H9 (cell line): ENCODE measurements around the gene TLL2. TPM values are rescaled to one million over a fixed set of nuclear protein-coding genes. Genes with fewer than 3 reads are reported as not detected.

Experiments
- DNase-seq: peaks from one replicate; pipeline ENCODE4 v3.0.0-alpha.2; 2017
- H2AFZ ChIP-seq: one replicate; pipeline ENCODE4 v1.6.1; 2013; ENCODE audit warnings: mild to moderate bottlenecking, low read length, control low read depth, moderate library complexity
- H2AK5ac ChIP-seq: 2 replicates; pipeline ENCODE4 v1.6.1; 2013; ENCODE audit warnings: low read length, control low read depth, mixed read lengths; ENCODE audit not compliant: insufficient read length
- H2BK120ac ChIP-seq: one replicate; pipeline ENCODE4 v1.6.1; 2013; ENCODE audit warnings: low read depth, mild to moderate bottlenecking, low read length, control low read depth, inconsistent platforms; ENCODE audit not compliant: poor library complexity, severe bottlenecking
- H2BK12ac ChIP-seq: 2 replicates; pipeline ENCODE4 v1.6.1; 2013; ENCODE audit warnings: low read length, control low read depth, mixed read lengths, low read depth; ENCODE audit not compliant: insufficient read length
- H2BK15ac ChIP-seq: 2 replicates; pipeline ENCODE4 v1.6.1; 2013; ENCODE audit warnings: low read depth, low read length, control low read depth
- H2BK20ac ChIP-seq: one replicate; pipeline ENCODE4 v1.6.1; 2013; ENCODE audit warnings: low read depth, mild to moderate bottlenecking, low read length, control low read depth, inconsistent platforms; ENCODE audit not compliant: poor library complexity, severe bottlenecking
- H2BK5ac ChIP-seq: 2 replicates; pipeline ENCODE4 v1.6.1; 2013; ENCODE audit warnings: low read length, control low read depth, mixed read lengths; ENCODE audit not compliant: insufficient read length
- H3K14ac ChIP-seq: 2 replicates; pipeline ENCODE4 v1.6.1; 2013; ENCODE audit warnings: low read length, control low read depth; ENCODE audit not compliant: insufficient read depth
- H3K18ac ChIP-seq: 2 replicates; pipeline ENCODE4 v1.6.1; 2013; ENCODE audit warnings: low read depth, mild to moderate bottlenecking, mixed read lengths, low read length, control low read depth; ENCODE audit not compliant: insufficient read length
- H3K23ac ChIP-seq: 2 replicates; pipeline ENCODE4 v1.6.1; 2013; ENCODE audit warnings: low read length, control low read depth, mixed read lengths, low read depth; ENCODE audit not compliant: insufficient read length
- H3K23me2 ChIP-seq: 2 replicates; pipeline ENCODE4 v1.6.1; 2013; ENCODE audit warnings: low read depth, mild to moderate bottlenecking, mixed read lengths, low read length, control low read depth; ENCODE audit not compliant: insufficient read length, poor library complexity, severe bottlenecking
- H3K27ac ChIP-seq: 2 replicates; pipeline ENCODE4 v1.5.1; 2013; ENCODE audit warnings: low read length, control low read depth, mixed read lengths, low read depth; ENCODE audit not compliant: insufficient read length
- H3K27me3 ChIP-seq: 2 replicates; pipeline ENCODE4 v1.6.1; 2013; ENCODE audit warnings: low read length, control low read depth, inconsistent platforms; ENCODE audit not compliant: insufficient read depth
- H3K4ac ChIP-seq: 2 replicates; pipeline ENCODE4 v1.6.1; 2013; ENCODE audit warnings: low read depth, mild to moderate bottlenecking, control low read depth, inconsistent platforms, low read length, moderate library complexity
- H3K4me1 ChIP-seq: 2 replicates; pipeline ENCODE4 v1.6.1; 2013; ENCODE audit warnings: low read length, control low read depth, inconsistent platforms; ENCODE audit not compliant: insufficient read depth
- H3K4me2 ChIP-seq: 2 replicates; pipeline ENCODE4 v1.6.1; 2013; ENCODE audit warnings: low read length, control low read depth, mixed read lengths; ENCODE audit not compliant: insufficient read length, insufficient read depth
- H3K56ac ChIP-seq: 2 replicates; pipeline ENCODE4 v1.6.1; 2013; ENCODE audit warnings: low read depth, mild to moderate bottlenecking, mixed read lengths, low read length, control low read depth; ENCODE audit not compliant: insufficient read length
- H3K79me1 ChIP-seq: 2 replicates; pipeline ENCODE4 v1.6.1; 2013; ENCODE audit warnings: low read depth, mild to moderate bottlenecking, moderate library complexity, low read length, control low read depth, inconsistent platforms; ENCODE audit not compliant: insufficient read depth, poor library complexity, severe bottlenecking
- H3K79me2 ChIP-seq: 2 replicates; pipeline ENCODE4 v1.6.1; 2013; ENCODE audit warnings: low read length, control low read depth, inconsistent platforms; ENCODE audit not compliant: insufficient read depth
- H3K9ac ChIP-seq: 2 replicates; pipeline ENCODE4 v1.6.1; 2013; ENCODE audit warnings: low read length, control low read depth, mixed read lengths; ENCODE audit not compliant: insufficient read length; ENCODE audit errors: extremely low read depth
- H3K9me3 ChIP-seq: one replicate; pipeline ENCODE4 v1.6.1; 2013; ENCODE audit warnings: low read depth, low read length, inconsistent platforms; ENCODE audit not compliant: control insufficient read depth
- H3T11ph ChIP-seq: one replicate; pipeline ENCODE4 v1.6.1; 2013; ENCODE audit warnings: mild to moderate bottlenecking, low read length, control low read depth, inconsistent platforms
- H4K20me1 ChIP-seq: one replicate; pipeline ENCODE4 v1.6.1; 2013; ENCODE audit not compliant: control insufficient read depth, insufficient read length, insufficient read depth
- H4K5ac ChIP-seq: 2 replicates; pipeline ENCODE4 v1.6.1; 2013; ENCODE audit warnings: low read depth, mild to moderate bottlenecking, mixed read lengths, low read length, control low read depth; ENCODE audit not compliant: insufficient read length
- H4K8ac ChIP-seq: replicated peaks from 2 replicates; pipeline ENCODE4 v1.6.1; 2013; ENCODE audit warnings: low read length, control low read depth, mixed read lengths, low read depth; ENCODE audit not compliant: insufficient read length
- H4K91ac ChIP-seq: 2 replicates; pipeline ENCODE4 v1.6.1; 2013; ENCODE audit warnings: low read depth, mild to moderate bottlenecking, moderate library complexity, mixed read lengths, low read length, control low read depth; ENCODE audit not compliant: insufficient read length
- H3K27ac Mint-ChIP-seq, 3 experiments: 2 replicates in 2 of 3; 3 replicates in 1 of 3; pipeline ENCODE4 v1.8.0; 2020 to 2021; ENCODE audit warnings: mixed read lengths in 3 of 3, mild to moderate bottlenecking in 1 of 3, moderate library complexity in 1 of 3
- H3K27me3 Mint-ChIP-seq: 2 replicates; pipeline ENCODE4 v1.8.0; 2021; ENCODE audit warnings: low read depth, mild to moderate bottlenecking, moderate library complexity, mixed read lengths
- H3K36me3 Mint-ChIP-seq, 3 experiments: 2 replicates in 2 of 3; 3 replicates in 1 of 3; pipeline ENCODE4 v1.8.0; 2020 to 2021; ENCODE audit warnings: low read depth in 3 of 3, mixed read lengths in 3 of 3; ENCODE audit not compliant: insufficient read depth in 1 of 3
- H3K4me1 Mint-ChIP-seq, 2 experiments: 2 replicates each; pipeline ENCODE4 v1.8.0; 2020; ENCODE audit warnings: mixed read lengths in 2 of 2
- H3K4me3 Mint-ChIP-seq, 2 experiments: 2 replicates in 1 of 2; 3 replicates in 1 of 2; pipeline ENCODE4 v1.8.0; 2020 to 2021; ENCODE audit warnings: mild to moderate bottlenecking in 2 of 2, mixed read lengths in 2 of 2, moderate library complexity in 1 of 2
- H3K9me3 Mint-ChIP-seq, 2 experiments: 2 replicates in 1 of 2; 3 replicates in 1 of 2; pipeline ENCODE4 v1.8.0; 2020; ENCODE audit warnings: mild to moderate bottlenecking in 2 of 2, mixed read lengths in 2 of 2, moderate library complexity in 1 of 2
- WGBS: extraction: QIAGEN DNeasy Blood & Tissue Kit; methylation state at CpG from one replicate; pipeline ENCODE4 v1.1.7; 2013; ENCODE audit warnings: missing lambda C conversion rate, low lambda C conversion rate, mixed read lengths; ENCODE audit not compliant: insufficient read length; ENCODE audit errors: extremely low coverage; 5-methylcytosine and 5-hydroxymethylcytosine counted together
- total RNA-seq: library from RNA; stranded (reverse); gene quantifications from 2 replicates; pipeline ENCODE4 v1.2.1, GENCODE V29; 2021
- TF ChIP-seq, protein P1 (sequence below): fragments of 200-600 bp; sonication (generic); conservative IDR thresholded peaks from 3 replicates; pipeline ENCODE4 v1.8.0; 2021; ENCODE audit warnings: antibody characterized with exemption, mild to moderate bottlenecking

Gene TLL2
- total RNA-seq, 1 experiment from 2014 or later = 1.4 TPM

DNA sequence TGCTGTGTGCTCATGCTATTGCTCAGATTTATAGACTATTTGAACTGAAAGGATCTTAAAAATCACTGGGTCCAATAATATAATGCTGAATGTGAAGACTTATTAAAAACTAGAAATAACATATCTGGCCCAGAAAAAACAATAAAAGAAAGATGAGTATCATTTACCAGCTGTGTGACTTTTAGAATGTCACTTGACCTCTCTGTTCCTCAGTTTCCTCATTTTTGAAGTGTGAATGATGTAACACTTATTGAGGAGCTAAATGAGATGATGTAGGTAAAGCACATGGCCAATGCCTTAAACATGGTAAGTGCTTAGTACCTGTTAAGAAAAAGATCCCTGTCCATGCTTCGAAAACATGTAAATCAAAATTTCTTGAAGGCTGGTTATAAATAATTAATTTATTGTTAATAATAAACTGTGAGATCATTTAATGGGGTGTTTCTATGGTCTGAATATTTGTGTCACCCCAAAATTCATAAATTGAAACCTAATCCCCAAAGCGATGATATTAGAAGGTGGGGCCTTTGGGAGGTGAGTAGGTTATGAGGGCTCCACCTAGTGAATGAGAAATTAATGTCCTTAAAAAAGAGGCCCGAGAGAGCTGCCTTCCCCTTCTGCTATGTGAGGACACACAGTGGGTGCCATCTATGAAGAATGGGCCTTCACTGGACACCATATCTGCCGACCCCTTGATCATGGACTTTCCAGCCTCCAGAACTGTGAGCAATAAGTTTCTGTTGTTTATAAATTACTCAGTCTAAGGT is 196.5 kb downstream of the TLL2 start:
- H3K9me3 Mint-ChIP-seq = no peaks in the 10 kb centered on the region; a peak in 1 of 5 replicates
- Histone ChIP-seq H3K56ac (no peak overlapping the region), H2BK20ac (no peak overlapping the region), H4K5ac (no peak overlapping the region), H3K14ac (no peak overlapping the region), H3K4me1 (peaks cover 3% of the 10 kb centered on the region; the same call in 1 of the 2 replicates), H4K20me1 (no peaks in the 10 kb centered on the region), H3K23me2 (no peaks in the 10 kb centered on the region), H3K79me1 (no peaks in the 10 kb centered on the region), H3K9ac (no peak overlapping the region), H3K27me3 (no peaks in the 10 kb centered on the region), H2AFZ (no peak overlapping the region), H3K27ac (no peak overlapping the region), H4K8ac (no peak overlapping the region), H3K23ac (no peak overlapping the region), H3T11ph (no peak overlapping the region), H2BK120ac (no peak overlapping the region), H3K79me2 (no peaks in the 10 kb centered on the region), H4K91ac (no peak overlapping the region), H2BK5ac (no peak overlapping the region), H2BK15ac (no peak overlapping the region), H2BK12ac (no peak overlapping the region), H2AK5ac (no peak overlapping the region), H3K9me3 (no peaks in the 10 kb centered on the region), H3K4ac (no peak overlapping the region), H3K4me2 (no peak overlapping the region), H3K18ac (no peak overlapping the region)
- no peak for DNase-seq
- no peak overlapping the region for H3K27ac Mint-ChIP-seq
- H3K27me3 Mint-ChIP-seq = no peaks in the 10 kb centered on the region
- no CpG with 5 or more reads among the region's 4 CpGs for WGBS
- peaks cover 23 to 28% of the 10 kb centered on the region in 2 experiments for H3K4me1 Mint-ChIP-seq
- no peak overlapping the region for H3K4me3 Mint-ChIP-seq
- TF ChIP-seq, protein P1, sequence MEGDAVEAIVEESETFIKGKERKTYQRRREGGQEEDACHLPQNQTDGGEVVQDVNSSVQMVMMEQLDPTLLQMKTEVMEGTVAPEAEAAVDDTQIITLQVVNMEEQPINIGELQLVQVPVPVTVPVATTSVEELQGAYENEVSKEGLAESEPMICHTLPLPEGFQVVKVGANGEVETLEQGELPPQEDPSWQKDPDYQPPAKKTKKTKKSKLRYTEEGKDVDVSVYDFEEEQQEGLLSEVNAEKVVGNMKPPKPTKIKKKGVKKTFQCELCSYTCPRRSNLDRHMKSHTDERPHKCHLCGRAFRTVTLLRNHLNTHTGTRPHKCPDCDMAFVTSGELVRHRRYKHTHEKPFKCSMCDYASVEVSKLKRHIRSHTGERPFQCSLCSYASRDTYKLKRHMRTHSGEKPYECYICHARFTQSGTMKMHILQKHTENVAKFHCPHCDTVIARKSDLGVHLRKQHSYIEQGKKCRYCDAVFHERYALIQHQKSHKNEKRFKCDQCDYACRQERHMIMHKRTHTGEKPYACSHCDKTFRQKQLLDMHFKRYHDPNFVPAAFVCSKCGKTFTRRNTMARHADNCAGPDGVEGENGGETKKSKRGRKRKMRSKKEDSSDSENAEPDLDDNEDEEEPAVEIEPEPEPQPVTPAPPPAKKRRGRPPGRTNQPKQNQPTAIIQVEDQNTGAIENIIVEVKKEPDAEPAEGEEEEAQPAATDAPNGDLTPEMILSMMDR = no peak; the same call in 2 of the 3 replicates
- no peaks in the 10 kb centered on the region for H3K36me3 Mint-ChIP-seq

Other genes with a start within 250 kb of the TLL2 start
- gene BLNK, start 242.4 kb downstream of the TLL2 start, total RNA-seq = not detected in 2 replicates
- gene DNTT, start 209.5 kb downstream of the TLL2 start, total RNA-seq = not detected in 2 replicates
- gene OPALIN, start 154.9 kb downstream of the TLL2 start, total RNA-seq = not detected in 2 replicates
- gene TM9SF3, start 73.1 kb upstream of the TLL2 start, total RNA-seq = 119 and 120 TPM in 2 replicates
- gene PIK3AP1, start 206.6 kb upstream of the TLL2 start, total RNA-seq = 1.5 and 1.7 TPM in 2 replicates